Activated T-helper 1 cell treated with anti-CD3 and anti-CD28 coated beads, Interleukin-12 subunit alpha, Interleukin-12 subunit beta, Interleukin-2, Interleukin-4 antibody, amounts not matched to agents 30 ng/mL and 10 ng/mL and 1 ng/mL, durations not matched to agents 14 hours and 24 hours and 36 hours (primary cell): ENCODE results near the gene FBXO33. TPM values are rescaled to one million over a fixed set of nuclear protein-coding genes. Genes with fewer than 3 reads are reported as not detected.

ENCODE experiments used
- DNase-seq: peaks from one replicate; pipeline ENCODE4 v3.0.0; 2021; ENCODE audit warnings: low spot score
- H3K27ac Mint-ChIP-seq: one replicate; pipeline ENCODE4 v1.8.0; 2021; ENCODE audit warnings: mild to moderate bottlenecking, mixed read lengths
- H3K27me3 Mint-ChIP-seq: one replicate; pipeline ENCODE4 v1.8.0; 2022; ENCODE audit warnings: mild to moderate bottlenecking, moderate library complexity, mixed read lengths; ENCODE audit not compliant: insufficient read depth
- H3K36me3 Mint-ChIP-seq: one replicate; pipeline ENCODE4 v1.8.0; 2021; ENCODE audit warnings: low read depth, mixed read lengths
- H3K4me1 Mint-ChIP-seq: one replicate; pipeline ENCODE4 v1.8.0; 2021; ENCODE audit warnings: low read depth, mixed read lengths
- H3K4me3 Mint-ChIP-seq: one replicate; pipeline ENCODE4 v1.8.0; 2021; ENCODE audit warnings: mild to moderate bottlenecking, moderate library complexity, mixed read lengths
- H3K9me3 Mint-ChIP-seq: one replicate; pipeline ENCODE4 v1.8.0; 2021; ENCODE audit warnings: mixed read lengths
- intact Hi-C: fragments of 100-400 bp; cut with micrococcal nuclease; formaldehyde crosslinking; loops from one replicate; pipeline ENCODE4 v1.15.1; 2024
- total RNA-seq: library from RNA; stranded (reverse); gene quantifications from 2 replicates; pipeline ENCODE4 v1.2.3, GENCODE V29; 2022

FBXO33 gene
- total RNA-seq, 1 donor from 2014 or later = 18.1 TPM

- H3K4me3 Mint-ChIP-seq = no peak overlapping the region
- H3K9me3 Mint-ChIP-seq = no peaks in the 10 kb centered on the region
- H3K27ac Mint-ChIP-seq = no peak overlapping the region
- H3K27me3 Mint-ChIP-seq = no peaks in the 10 kb centered on the region
- intact Hi-C loops = no loop called here
- DNase-seq = no peak
- H3K4me1 Mint-ChIP-seq = peaks cover 32% of the 10 kb centered on the region
- peaks cover 10% of the 10 kb centered on the region for H3K36me3 Mint-ChIP-seq
Observed at GRCh38 chr14:39423793-39424192, 8.4 kb downstream of the FBXO33 start.

DNA sequence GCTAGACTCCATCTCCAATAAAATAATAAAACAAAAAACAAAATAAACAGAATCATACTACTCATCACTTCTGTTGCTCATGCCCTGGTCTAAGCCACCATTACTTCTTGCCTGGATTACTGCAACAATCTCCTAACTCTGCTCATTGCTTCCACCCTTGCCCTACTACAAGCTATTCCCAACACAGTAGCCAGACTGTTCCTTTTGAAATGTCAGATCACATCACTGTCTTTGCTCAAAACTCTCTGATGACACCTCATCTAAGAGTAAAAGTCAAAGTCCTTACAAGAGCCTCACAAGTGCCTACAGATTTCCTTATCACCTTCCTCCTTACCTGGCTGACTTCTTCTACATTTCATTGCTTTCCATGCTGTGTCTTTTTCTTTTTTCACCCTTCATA is 10.0 kb downstream of the FBXO33 start:
- Mint-ChIP-seq H3K27me3 (no peaks in the 10 kb centered on the region), H3K27ac (no peak overlapping the region), H3K9me3 (peaks cover 1% of the 10 kb centered on the region), H3K36me3 (peaks cover 11% of the 10 kb centered on the region), H3K4me3 (no peak overlapping the region), H3K4me1 (peaks cover 24% of the 10 kb centered on the region)
- DNase-seq = no peak
- intact Hi-C loops = no loop called here

- H3K9me3 Mint-ChIP-seq = peaks cover 23% of the 10 kb centered on the region
- no peaks in the 10 kb centered on the region for H3K27me3 Mint-ChIP-seq
- DNase-seq = no peak
- peaks cover 20% of the 10 kb centered on the region for H3K36me3 Mint-ChIP-seq
- H3K4me3 Mint-ChIP-seq = no peak overlapping the region
- H3K27ac Mint-ChIP-seq = no peak overlapping the region
- H3K4me1 Mint-ChIP-seq = peaks cover 13% of the 10 kb centered on the region
- intact Hi-C loops = no loop called here
Observed at GRCh38 chr14:39419272-39419671, 13.0 kb downstream of the FBXO33 start.

DNA sequence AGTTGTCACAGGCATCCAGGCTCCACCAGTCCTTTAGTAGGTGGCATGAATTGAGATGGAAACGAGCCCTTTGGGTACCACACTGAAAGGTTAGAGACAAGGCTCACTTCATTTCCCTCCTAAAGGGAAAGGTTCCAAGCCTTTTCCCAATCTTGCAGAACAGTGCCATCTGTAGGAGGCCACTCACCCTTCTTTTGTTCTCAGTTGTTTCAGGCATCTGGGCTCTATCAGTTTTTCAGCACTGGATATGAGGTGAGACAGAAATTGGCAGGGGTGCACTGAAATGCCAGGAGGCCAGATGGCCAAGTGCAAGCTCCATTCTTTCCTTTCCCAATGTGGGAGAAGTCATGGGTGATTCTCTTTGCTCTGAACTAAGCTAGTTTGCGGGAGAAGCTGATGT is 15.2 kb downstream of the FBXO33 start:
- Mint-ChIP-seq H3K4me3 (no peak overlapping the region), H3K36me3 (peaks cover 35% of the 10 kb centered on the region), H3K9me3 (peaks cover 35% of the 10 kb centered on the region), H3K4me1 (peaks cover under 1% of the 10 kb centered on the region), H3K27ac (no peak overlapping the region), H3K27me3 (no peaks in the 10 kb centered on the region)
- DNase-seq = no peak
- intact Hi-C loops = no loop called here

DNA sequence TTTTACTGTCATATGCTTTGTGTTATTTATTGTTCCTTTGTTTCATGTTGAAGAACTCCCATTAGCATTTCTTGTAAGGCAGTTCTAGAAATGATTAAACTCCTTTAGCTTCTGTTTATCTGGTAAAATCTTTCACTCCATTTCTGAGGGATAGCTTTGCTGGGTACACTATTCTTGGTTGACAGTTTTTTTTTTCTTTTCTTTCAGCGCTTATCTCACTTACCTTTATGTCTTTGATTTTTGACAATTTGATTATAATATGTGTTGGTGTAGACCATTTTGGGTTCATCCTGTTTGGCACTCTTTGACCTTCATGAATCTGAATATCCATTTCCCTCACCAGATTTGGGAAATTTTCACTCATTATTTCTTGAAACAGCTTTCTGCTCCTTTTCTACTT is 16.2 kb downstream of the FBXO33 start:
- Mint-ChIP-seq H3K4me1 (no peaks in the 10 kb centered on the region), H3K36me3 (peaks cover 38% of the 10 kb centered on the region), H3K9me3 (peaks cover 41% of the 10 kb centered on the region), H3K4me3 (no peak overlapping the region), H3K27ac (no peak overlapping the region), H3K27me3 (no peaks in the 10 kb centered on the region)
- intact Hi-C loops = no loop called here
- DNase-seq = no peak

GRCh38 chr14:39406560-39406959 is 25.7 kb downstream of the FBXO33 start:
- H3K4me1 Mint-ChIP-seq = no peaks in the 10 kb centered on the region
- H3K36me3 Mint-ChIP-seq = peaks cover 12% of the 10 kb centered on the region
- intact Hi-C loops = no loop called here
- peaks cover 19% of the 10 kb centered on the region for H3K9me3 Mint-ChIP-seq
- no peak overlapping the region for H3K4me3 Mint-ChIP-seq
- DNase-seq = no peak
- H3K27ac Mint-ChIP-seq = no peak overlapping the region
- no peaks in the 10 kb centered on the region for H3K27me3 Mint-ChIP-seq

DNA sequence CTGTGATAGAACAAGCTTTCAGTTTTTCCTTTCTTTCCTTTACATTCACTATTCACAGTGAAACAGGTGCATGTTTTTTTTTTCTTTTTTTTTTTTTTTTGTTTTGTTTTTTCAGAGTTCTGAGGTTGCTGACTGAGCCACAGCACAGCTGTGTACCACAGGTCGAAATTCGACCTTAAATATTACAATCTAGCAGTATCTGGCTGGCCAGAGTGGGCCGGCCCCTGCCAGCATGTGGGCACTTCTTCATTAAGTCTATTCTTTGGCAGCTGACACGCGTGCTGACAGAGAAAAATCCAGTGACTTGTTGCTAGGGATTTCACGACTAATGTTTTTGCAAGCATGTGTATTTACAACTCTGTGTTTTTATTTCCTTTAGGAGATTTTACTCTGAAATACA is 33.9 kb downstream of the FBXO33 start:
- intact Hi-C loops = no loop called here
- Mint-ChIP-seq H3K27me3 (no peaks in the 10 kb centered on the region), H3K36me3 (peaks cover 19% of the 10 kb centered on the region), H3K4me3 (no peak overlapping the region), H3K4me1 (no peaks in the 10 kb centered on the region), H3K27ac (no peak overlapping the region), H3K9me3 (no peaks in the 10 kb centered on the region)
- no peak for DNase-seq

DNA sequence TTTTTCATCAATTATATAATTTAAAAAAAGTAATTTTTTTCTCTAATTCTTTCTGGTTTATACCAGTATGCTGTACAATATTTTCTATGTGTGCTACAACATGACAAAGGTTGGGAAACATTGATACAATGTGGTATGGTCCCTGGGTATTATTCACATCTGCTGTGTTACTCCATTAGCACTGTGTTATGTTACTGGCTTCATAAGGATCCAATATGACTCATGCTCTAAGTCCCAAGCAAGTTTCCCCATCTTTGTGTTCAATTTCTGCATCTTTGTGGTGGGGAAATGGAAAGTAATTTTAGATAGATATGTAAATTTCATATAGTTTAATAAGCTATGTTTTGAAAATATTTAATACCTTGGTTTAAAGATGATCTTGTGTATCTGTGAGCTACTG is 35.8 kb downstream of the FBXO33 start:
- Mint-ChIP-seq H3K9me3 (no peaks in the 10 kb centered on the region), H3K4me1 (no peaks in the 10 kb centered on the region), H3K4me3 (no peak overlapping the region), H3K27me3 (no peaks in the 10 kb centered on the region), H3K36me3 (peaks cover 18% of the 10 kb centered on the region), H3K27ac (no peak overlapping the region)
- intact Hi-C loops = no loop called here
- no peak for DNase-seq

DNA sequence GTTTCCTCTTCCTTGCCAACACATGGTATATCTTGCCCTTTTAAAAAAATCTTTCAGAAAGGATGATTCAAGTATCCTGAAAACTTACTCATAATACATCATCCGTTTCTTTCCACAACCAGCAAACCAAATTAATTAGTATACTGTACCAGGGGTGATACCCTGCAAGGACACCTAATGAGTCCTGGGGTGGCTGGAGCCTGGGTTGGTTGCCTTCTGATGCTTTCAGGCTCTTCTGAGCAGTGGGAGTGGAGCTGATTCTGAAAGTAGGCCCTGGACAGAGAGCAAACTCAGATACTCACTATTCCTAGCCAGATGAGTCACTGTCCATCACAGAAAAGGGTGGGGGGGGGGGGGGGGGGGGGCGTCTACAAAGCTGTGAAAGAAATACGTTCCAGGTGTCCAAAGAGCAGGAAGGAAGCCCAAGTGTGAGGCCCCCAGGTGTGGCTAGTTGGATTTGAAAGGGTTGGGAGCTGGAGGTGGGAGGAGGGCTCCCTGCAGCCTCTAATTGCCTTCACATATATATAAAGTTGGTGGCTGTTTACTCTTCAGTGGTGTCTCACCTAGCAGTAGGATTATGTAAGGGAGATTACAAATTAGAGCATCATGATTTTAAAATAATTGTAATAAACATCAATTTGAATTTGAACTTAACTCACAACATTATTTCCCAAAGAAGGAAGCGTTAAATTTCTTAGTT is 36.5 kb downstream of the FBXO33 start:
- peaks cover 14% of the 10 kb centered on the region for H3K36me3 Mint-ChIP-seq
- no peak for DNase-seq
- H3K27me3 Mint-ChIP-seq = no peaks in the 10 kb centered on the region
- no peak overlapping the region for H3K27ac Mint-ChIP-seq
- intact Hi-C loops = no loop called here
- H3K4me1 Mint-ChIP-seq = no peaks in the 10 kb centered on the region
- no peak overlapping the region for H3K4me3 Mint-ChIP-seq
- no peaks in the 10 kb centered on the region for H3K9me3 Mint-ChIP-seq

DNA sequence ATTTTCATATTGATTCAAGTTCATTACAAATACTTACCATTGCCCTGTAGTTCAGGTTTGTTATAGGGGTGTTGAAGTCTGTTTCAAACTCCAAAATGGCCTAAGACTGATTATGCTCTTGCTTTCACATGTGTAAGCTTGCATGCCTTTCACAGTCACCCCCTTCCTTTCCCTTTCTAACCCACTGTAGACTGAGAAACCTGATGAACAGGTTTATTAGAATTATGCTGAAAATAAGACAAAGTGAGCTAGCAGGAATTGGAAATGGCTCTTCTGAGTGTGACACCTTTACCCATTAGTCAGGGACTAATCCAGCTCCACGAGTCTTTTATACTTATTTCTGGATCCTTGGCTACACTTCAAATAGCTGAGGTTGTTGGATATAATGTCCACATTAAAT is 38.9 kb downstream of the FBXO33 start:
- H3K4me1 Mint-ChIP-seq = no peaks in the 10 kb centered on the region
- peaks cover 8% of the 10 kb centered on the region for H3K36me3 Mint-ChIP-seq
- no peaks in the 10 kb centered on the region for H3K27me3 Mint-ChIP-seq
- H3K9me3 Mint-ChIP-seq = no peaks in the 10 kb centered on the region
- H3K4me3 Mint-ChIP-seq = no peak overlapping the region
- intact Hi-C loops = no loop called here
- DNase-seq = no peak
- no peak overlapping the region for H3K27ac Mint-ChIP-seq

- Mint-ChIP-seq H3K4me3 (no peak overlapping the region), H3K4me1 (peaks cover 16% of the 10 kb centered on the region), H3K9me3 (no peaks in the 10 kb centered on the region), H3K36me3 (no peaks in the 10 kb centered on the region), H3K27me3 (no peaks in the 10 kb centered on the region), H3K27ac (no peak overlapping the region)
- DNase-seq = no peak
- intact Hi-C loops = no loop called here
Observed at GRCh38 chr14:39384177-39384576, 48.1 kb downstream of the FBXO33 start.

DNA sequence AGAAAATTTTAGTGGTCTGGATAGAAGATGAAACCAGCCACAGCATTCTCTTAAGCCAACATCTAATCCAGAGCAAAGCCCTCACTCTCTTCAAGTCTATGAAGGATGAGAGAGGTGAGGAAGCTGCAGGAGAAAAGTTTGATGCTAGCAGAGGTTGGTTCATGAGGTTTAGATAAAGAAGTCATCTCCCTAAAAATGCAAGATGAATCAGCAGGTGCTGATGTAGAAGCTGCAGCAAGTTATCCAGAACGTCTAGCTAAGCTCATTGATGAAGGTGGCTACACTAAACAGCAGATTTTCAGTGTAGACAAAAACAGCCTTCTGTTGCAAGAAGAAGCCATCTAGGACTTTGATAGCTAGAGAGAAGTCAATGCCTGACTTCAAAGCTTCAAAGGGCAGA is 48.5 kb downstream of the FBXO33 start:
- no peak overlapping the region for H3K4me3 Mint-ChIP-seq
- intact Hi-C loops = loop anchor here (2.0 kb wide), 2 partner anchors 49 to 155 kb away; partner anchors contain the start of gene FBXO33
- H3K9me3 Mint-ChIP-seq = no peaks in the 10 kb centered on the region
- H3K4me1 Mint-ChIP-seq = peaks cover 16% of the 10 kb centered on the region
- H3K36me3 Mint-ChIP-seq = no peaks in the 10 kb centered on the region
- H3K27ac Mint-ChIP-seq = no peak overlapping the region
- no peak for DNase-seq
- no peaks in the 10 kb centered on the region for H3K27me3 Mint-ChIP-seq

DNA sequence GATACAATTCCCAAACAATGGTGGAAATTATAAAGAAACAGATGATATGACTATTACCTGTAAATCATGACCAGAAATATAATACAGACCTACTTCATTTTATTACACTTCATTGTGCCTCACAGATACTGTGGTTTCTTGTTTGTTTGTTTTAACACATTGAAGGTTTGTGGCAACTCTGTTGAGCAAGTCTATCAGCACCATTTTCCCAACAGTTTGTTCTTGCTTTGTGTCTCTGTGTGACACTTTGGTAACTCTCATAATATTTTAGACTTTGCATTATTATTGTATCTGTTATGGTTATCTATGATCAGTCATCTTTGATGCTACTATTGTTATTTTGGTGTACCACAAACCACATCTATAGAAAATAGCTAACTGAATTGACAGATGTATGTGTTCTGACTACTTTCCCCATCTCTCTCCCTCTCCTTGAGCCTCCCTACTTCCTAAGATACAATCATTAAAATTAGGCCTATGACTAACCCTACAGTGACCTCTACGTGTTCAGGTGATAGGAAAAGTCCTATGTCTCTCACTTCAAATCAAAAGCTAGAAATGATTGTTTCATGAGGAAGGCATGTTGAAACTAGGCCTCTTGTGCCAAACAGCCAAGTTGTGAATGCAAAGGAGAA is 49.1 kb downstream of the FBXO33 start:
- no peak overlapping the region for H3K4me3 Mint-ChIP-seq
- H3K4me1 Mint-ChIP-seq = peaks cover 16% of the 10 kb centered on the region
- no peaks in the 10 kb centered on the region for H3K27me3 Mint-ChIP-seq
- no peaks in the 10 kb centered on the region for H3K9me3 Mint-ChIP-seq
- no peak for DNase-seq
- peak overlapping the region; percentile 3 for H3K27ac Mint-ChIP-seq
- intact Hi-C loops = loop anchor here (2.0 kb wide), 2 partner anchors 50 to 154 kb away; partner anchors contain the start of gene FBXO33
- no peaks in the 10 kb centered on the region for H3K36me3 Mint-ChIP-seq
